Kidney capillary endothelial cell (primary cell): ENCODE measurements around the gene CENPO.

Experiments used
- DNase-seq: peaks from one replicate; pipeline ENCODE4 v3.0.0-alpha.2; 2018; ENCODE audit warnings: low spot score

The CENPO gene

DNA sequence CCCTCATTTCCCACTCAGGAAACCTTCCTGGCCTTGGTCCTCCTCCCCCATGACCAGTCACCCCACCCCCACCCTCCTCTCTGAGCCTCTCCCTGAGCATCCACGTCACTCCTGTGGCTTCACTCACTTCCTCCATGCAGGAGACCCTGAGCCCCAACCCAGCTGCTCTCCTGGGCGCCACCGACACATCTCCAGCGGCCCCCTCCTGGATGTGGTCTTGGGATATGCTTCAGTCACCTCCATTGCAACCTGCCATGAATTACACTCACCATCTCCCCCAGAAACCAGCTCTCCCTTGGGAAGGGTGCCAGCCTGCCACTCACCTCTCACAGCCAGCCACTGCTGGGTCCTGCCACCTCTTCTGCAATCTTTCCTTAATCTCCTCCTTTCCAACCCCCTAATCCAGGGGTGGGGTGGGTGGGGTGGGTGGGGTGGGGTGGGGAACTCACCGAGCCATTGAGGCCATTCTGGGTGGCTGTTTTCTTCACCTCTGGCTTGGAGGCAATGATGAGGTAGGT lies 44.8 kb downstream of the CENPO start:
- DNase-seq, result no peak

DNA sequence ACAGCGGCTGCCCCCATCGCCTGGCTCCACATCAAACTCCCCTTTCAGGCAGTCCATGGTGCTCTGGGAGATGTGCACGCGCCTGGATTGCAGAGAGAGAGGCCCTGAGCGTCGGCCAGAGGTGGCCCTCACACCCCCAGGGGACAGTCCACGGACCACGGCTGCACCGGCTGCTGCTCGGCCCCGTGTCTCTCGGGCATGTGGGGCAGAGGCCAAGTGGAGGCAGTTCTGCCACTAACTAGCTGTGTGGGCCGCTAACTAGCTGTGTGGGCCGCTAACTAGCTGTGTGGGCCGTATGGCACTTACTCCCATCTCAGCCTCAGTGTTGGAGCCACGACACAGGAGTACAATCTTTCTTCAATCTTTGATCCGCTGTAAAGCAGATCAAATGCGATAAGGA lies 45.3 kb downstream of the CENPO start:
- no peak for DNase-seq

DNA sequence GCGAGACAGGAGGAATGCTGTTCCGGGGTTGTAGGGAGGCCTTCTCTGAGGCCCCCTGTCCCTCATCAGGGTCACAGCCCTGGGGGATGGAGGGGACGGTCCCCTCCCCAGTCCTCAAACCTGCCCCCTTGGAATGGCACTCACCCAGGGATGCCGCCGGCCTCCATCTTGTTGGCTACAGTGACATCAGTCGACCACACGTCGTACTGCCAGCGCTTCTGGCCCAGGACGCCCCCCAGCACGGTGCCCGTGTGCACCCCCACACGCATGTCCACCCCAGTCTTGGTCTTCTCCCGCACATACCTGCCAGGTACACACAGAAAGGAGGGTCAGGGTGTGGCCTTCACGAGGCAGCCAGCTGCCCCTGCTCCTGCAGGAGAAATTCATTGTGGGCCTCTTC lies 46.5 kb downstream of the CENPO start:
- no peak for DNase-seq

DNA sequence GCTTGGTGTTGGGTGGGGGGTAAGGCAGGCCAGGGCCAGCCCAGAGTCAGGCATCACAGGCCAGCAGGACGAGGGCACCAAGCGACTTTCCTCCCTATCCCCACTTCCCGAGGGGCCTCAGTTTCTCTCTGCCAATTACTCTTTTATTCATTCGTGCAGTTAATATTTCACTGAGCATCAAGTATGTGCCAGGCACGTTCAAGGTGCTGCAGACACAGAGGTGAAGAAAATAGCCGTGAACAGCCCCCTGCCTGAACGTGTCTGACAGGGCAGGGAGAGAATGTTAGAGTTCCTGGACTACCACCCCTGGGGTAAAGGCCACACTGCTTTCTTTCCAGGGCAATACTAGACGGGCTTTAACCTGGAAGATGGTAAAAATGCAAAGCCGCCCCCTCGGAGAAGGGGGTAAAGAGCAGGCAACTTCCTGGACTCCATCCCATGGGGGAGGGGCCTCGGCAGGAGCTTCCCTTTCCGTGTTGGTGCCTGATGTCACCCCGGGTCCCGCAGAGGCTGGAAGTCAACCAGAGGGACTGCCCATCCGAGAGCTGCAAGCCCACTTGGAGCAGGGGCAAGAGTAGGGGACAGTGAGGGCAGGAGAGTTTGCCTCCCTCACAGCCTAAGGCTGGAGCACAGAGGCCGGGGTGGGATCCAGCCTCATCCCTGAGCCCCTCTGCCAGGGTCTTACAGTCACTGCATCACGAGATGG lies 47.1 kb downstream of the CENPO start:
- DNase-seq, result no peak

DNA sequence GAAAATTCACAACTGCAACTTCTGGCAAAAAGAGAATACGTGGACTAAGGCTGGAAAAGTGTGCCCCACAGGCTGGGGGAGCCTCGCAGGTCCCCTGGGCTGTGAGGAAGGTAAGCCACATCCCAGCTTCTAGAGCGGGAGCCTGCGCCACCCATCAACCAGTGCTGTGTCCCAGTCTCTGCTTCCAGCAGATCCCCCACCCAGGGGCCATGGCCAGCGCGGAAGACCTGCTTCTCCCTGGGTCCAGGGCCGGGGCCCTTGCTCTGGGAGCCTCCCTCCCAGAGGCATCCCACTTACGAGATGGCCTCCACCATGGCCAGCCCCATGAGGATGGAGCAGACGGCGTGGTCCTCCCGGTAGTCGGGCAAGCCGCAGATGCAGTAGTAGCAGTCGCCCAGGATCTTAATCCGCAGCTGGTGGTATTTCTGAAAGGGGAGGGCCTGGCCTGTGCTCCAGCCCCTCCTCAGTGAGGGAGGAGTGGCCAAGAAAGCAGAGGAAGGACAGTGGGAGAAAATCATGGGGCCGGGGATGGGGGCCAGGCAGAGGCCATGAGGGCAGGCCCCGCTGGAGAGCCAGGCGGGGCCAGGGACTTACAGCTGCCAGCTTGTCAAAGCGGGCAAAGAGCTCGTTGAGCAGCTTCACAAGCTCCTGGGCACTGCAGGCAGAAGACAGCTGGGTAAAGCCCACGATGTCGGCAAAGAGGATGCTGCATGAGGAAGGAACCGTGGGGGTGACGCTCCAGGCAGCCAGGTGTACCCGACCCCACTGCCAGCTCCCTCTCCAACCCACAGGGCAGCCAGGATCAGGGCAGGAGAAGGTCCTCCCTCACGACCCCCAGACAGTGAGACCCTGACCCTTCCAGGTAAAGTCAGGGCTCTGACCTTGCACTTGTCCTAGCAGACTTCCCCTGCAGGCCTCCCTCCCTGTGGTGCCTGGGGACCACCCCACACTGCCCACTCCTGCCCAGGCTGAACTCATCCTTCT lies 48.0 kb downstream of the CENPO start:
- no peak for DNase-seq

DNA sequence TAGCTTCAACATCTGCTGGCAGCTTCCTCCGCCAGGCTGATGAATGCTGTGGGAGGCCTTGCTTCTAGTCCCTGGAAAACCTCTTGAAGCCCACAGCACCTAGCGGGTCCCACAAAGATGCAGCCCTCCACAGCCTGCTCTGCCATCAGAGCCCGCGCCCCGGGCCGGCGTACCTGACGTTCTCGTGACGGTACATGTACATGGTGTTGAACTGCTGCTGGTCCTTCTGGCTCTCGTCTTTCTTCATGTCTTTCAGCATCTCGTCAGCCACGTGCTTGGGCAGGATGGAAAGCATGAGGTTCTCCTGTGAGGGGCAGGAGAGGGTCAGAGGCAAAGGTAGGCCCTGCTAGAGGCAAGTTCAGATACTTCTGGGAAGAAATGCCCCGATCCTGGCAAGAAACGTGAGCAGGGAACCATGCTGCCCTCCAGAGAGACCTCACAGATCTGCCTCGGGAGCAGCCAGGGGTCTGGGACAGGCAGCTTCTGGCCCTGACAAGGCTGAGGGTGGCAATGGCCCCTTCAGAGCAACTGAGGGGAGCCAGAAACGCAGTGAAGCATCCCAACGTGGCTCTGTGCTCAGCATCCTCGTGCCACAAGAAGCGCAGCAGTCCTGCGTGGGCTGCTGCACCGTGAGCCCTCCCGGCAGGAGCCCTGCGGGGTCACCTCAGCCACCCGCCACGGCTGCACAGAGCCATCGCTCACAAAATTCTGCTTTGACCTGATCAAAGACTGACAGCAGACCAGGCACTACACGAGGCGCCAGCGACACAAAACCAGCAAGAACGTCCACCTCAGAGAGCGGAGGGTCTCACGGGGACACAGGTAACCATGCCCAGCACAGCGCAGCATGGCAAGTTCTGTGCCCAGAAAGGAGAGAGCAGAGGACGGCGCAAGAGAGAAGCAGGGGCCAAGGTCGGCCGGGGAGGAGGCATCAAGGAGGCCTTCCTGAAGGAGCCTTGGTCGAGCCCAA lies 49.1 kb downstream of the CENPO start:
- DNase-seq, result no peak

DNA sequence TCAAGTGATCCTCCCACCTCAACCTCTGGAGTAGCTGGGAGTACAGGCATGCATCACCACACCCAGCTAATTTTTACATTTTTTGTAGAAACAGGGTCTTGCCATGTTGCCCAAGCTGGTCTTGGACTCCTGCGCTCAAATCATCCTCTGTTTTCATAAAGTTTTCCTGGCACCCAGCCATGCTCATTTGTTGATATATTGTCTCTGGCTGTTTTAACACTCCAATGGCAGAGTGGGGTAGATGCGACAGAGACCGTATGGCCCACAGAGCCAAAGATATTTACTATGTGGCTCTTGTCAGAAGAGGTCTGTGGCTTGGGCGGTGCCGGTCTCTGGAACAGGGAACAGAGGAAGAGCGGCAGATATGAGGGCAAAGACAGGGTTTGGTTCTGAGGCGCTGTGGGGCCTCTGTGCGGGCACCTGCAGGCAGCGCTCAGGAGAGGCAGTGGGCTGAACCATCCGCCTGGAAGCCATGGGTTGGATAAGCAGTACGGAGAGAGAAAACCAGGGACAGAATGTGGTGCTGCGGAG lies 50.2 kb downstream of the CENPO start:
- no peak for DNase-seq

DNA sequence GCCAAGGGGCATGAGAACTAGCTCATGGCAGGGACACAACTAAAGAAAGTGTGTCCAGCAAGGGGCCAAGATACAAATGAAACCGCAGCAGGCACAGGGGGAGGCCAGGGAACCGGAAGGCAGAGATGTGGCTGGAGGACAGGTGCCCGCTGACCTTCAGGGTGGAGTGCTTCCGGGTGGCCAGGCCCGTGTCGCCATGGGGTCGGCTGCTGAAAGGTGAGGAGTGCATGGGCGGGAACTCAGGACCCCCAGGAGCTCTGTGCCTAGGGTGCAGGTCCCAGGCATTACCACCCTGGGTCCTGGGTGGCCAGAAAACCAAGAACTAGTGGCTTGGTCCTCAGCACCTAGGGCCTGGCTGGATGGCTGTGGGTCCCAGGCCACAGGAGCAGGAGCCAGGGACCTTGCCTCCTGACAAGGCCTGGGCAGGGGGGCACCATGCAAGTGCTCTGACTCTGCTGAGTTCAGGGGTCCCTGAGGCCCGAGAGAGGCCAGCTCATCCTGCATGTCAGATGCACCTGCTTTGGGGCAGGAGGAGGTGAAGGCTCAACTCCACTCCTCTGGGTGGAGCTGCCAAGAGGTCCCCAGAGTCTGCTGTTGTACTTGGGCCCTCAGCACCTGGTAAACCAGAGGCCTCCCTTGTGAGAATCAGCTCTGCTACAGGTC lies 50.9 kb downstream of the CENPO start:
- no peak for DNase-seq

DNA sequence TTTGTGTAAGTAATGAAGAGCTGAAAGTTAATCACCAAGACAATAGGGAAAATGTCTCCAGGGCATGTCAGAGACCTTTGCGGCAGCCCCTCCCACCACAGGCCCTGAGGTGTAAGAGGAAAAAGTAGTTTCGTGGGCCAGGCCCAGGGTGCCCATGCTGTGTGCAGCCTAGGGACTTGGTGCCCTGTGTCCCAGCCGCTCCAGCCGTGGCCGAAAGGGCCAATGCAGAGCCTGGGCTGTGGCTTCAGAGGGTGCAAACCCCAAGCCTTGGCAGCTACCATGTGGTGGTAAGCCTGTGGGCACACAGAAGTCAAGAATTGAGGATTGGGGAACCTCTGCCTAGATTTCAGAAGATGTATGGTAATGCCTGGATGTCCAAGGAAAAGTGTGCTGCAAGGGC lies 52.5 kb downstream of the CENPO start:
- no peak for DNase-seq

DNA sequence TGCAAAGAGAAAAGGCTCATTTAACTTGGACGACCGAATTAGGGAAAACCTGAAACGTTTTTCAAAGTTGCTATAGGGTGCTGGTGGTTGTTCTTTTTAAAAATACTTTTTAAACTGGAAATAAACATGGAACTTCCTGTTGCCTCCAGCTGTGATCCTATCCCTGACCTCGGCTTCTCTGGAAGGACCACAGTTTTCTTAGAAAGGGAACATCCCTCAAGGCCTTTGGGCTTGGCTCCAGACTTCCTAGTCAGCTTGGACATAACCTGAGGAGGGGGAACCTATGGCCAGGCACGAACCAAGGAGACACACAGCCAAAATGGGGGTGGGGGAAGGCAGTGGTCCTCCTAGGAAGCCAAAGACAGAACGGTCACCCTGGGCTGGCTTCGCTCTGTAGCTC lies 57.7 kb downstream of the CENPO start:
- DNase-seq, result no peak

DNA sequence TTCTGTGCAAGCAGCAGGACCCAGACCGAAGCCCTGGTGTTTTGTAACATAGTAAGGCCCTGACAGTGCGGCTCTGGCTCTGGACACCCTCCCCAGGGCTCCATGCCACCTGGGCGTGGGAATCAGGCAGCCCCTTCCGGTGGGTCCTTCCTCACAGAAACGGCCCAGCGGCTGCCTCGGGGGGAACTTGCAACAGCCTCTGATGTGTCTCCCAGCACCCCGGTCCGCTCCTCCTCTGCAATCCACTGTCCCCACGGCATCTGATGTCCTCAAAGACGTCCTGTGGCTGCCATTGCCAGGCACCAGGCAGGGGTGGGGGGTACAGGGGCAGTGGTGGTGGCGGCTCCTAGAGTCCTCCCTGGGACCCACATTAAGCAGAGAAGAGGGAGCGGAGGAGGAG lies 58.8 kb downstream of the CENPO start:
- no peak for DNase-seq

DNA sequence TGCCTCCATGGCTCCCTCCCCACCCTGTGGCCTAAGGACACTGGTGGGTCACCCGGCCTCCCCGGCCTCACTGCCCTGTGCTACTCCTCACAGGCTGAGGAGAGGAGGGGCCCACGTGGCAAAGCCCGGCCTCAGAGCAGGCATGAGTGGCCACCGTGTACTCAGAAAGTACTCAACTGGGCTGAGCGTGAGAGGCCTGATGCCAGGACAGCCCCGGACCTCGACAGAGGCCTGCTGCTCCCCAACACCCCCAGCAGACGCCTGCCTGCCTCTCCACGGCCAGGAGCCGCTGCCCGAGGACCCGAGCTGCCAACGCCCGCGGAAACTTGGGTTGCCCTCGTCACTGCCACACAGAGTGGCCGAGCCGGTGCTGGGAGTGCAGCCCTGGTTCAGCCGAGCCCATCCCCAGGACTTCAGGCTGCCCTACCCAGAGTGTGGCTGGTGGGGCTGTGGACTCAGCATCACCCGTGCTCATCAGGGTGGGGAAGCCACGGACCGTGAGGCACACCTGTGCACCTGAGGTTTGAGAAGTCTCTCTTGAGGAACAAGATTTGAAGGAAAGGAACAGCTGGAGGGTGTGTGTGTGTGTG lies 59.3 kb downstream of the CENPO start:
- DNase-seq, result no peak

DNA sequence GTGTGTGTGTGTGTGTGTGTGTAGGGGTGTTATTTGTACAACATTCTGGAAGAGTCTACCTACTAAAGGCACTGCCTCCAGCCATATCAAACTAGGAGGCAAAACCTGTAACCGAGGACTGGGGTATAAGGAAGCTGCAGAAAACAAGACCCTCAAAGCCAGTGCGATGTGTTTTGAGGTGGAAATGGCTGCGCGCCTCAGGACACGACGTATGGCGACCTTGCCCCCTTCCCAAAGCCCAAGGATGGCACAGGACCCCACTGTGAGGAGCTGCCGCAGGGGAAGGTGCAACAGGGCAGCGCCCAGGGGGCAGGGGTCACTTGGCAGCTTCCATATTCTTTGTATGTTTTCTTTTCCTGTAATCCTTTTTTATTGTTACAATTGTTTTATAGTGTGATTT lies 59.8 kb downstream of the CENPO start:
- DNase-seq, result no peak

DNA sequence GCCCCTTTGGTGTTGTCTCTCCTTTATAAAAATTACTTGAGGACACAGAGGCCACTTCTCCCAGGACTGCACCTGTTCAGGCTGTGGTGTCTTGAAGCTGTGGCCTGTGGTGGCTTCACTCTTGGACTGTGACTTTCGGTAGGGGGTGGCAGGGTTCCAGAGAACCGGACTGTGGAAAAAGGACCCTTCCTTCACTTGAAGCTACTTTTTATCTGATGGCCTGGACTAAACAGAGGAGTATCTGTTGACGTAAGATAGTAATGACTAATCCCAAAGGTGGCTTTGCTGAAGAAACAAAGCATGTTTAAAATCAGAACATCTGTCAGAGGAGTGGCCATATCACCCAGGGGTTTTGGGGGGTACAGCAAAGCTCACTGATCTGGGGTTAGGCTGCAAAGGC lies 60.8 kb downstream of the CENPO start:
- no peak for DNase-seq

DNA sequence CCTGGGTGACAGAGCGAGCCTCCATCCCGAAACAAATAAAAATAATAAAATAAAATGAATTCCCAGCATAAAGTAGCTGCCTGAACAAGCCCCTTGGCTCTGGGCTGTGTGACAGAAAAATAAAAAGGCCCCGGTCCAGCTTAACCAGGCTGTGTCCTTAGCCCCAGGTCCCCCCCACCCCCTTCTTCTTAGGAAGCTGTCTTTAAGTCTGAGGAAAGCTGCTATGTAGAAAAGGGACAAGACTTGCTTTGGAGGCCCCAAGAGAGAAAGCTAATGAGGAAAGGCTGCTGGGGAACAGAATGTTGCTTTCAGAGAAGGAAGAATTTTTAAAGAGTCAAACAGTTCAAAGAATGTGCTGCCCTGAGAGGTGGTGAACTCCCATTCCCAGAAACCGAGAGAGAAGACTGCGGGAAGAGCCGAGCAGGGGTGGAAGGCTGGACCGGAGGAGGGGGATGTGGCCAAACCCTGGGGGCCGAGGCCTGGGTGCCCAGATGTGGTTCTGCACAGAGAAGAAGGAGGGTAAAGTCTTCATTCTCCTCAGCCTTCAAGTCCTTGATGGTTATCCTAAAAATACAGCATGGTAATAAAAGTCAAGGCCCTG lies 61.9 kb downstream of the CENPO start:
- no peak for DNase-seq

DNA sequence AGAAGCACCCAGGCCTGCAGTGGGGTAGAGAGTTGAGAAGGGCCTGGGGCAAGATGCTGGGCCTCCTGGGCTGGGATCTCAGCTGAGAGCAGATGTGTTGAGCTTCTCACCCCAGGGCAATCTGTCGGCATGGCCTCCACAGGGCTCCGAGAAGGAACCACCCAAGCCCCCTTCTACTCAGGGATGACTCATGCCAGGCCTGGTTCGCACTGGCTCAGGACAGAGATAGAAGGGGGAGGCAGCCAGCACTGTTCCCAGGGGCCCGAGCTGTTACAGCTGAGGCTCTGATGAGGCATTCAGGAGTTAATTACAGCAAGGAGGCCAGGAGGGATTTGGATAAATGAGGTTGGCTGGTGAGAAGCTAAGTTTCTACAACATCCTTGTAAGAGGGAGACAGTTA lies 62.5 kb downstream of the CENPO start:
- no peak for DNase-seq

DNA sequence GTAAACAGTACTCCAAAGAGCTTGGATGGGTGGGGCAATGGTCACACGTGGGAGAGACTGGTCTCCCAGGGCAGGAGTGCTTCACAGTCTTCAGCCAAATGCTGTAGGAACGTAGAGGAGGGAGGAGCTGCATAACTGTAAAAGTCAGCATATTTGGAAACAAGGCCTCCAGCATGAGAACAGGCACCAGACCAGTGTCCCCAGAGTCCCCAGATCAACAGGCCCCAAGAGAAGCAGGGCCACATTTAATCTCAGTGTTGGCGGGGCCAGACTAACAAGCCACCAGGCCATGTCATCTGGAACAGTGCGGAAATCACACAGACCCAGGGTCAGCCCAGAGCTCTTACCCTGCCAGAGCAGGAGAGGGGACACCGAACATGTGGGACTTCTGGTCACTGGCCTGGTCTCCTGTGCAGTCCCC lies 63.6 kb downstream of the CENPO start:
- no peak for DNase-seq

DNA sequence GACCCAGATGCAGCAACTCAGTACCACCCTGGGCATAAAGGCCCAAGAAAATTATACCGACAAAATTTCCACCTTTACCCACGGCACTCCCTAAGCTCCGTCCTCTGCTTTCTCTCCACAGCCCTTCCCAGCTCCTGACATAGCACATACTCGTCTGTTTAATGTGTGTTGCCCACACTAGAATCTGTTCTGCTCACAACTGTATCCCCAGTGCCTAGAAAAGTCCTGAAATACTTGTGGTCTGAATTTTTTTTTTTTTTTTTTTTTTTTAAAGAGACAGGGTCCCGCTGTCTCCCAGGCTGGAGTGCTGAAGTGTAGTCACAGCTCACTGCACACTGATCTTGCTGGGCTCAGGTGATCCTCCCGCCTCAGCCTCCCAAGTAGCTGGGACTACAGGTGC lies 64.5 kb downstream of the CENPO start:
- no peak for DNase-seq

DNA sequence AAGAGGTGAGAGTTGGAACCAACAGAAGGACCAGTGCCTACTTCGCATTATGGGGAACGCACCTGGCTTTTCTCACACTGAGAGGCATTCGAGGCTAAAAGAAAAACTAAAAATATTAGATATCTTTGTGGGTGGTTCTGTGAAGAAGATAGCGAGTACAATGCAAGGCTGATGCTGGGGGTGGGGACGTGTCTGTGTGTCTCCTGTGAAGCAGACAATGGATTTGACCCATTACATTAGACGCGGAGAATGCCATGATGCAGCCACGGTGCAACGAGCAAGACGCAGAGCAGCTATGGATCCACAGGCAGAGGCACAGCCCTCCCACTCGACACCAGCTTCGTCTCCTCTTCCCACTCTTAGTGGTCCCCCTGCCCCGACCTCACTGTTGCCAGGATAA lies 65.8 kb downstream of the CENPO start:
- DNase-seq, result no peak

DNA sequence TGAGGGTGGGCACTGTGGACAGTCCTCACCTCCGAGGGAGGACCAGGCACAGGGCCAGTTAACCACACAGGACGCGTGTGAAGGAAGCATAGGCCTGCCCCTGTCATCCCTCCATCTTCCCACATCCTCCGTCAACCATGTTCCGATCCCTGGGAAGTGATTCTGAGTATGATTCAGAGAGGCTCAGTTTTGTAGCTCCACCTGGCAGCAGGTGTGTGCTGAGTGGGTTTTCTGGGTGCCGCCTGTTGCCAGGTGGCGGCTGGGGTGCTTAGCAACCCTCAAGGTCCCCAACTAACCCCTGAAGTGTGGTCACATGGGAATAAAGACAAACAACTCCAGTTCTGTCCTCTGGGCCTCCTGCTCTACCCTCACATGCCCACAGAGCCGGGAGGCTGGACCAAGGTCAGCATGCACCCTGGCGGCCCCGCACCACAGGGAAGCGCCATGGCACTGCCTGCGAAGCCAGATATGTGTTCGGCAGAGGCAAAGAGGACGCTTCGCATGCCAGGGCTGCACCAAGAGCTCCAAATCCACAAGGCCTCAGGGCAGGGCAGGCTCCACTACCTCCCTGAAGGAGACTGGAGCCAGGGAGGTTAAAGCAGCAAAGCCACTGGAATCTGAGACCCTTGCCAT lies 66.9 kb downstream of the CENPO start:
- no peak for DNase-seq
